ENCODE measurements around the gene ADGRG3.
A peak's percentile ranks its signal among the peaks of the same experiment; 100 is the strongest.

ADGRG3 gene

GRCh38 chr16:57630931-57631845 is 36.9 kb upstream of the ADGRG3 start:
- no peak for DNase-seq

GRCh38 chr16:57632568-57632967 is 35.5 kb upstream of the ADGRG3 start:
- no peak for DNase-seq

- DNase-seq = no peak
These were observed 34.6 kb upstream of the ADGRG3 start for GRCh38 chr16:57633383-57634064.

GRCh38 chr16:57634171-57634570 is 33.9 kb upstream of the ADGRG3 start:
- no peak for DNase-seq

GRCh38 chr16:57635266-57636097 is 32.6 kb upstream of the ADGRG3 start:
- DNase-seq = no peak

- no peak for DNase-seq
These were observed 31.9 kb upstream of the ADGRG3 start for GRCh38 chr16:57636184-57636583.

GRCh38 chr16:57637020-57637419 is 31.1 kb upstream of the ADGRG3 start:
- no peak for DNase-seq

- DNase-seq = no peak
These were observed 30.7 kb upstream of the ADGRG3 start for GRCh38 chr16:57637424-57637823.

GRCh38 chr16:57637965-57638364 is 30.1 kb upstream of the ADGRG3 start:
- no peak for DNase-seq

- DNase-seq = no peak
These were observed 29.7 kb upstream of the ADGRG3 start for GRCh38 chr16:57638381-57638780.

- peak; percentile 70 for DNase-seq
These were observed 28.8 kb upstream of the ADGRG3 start for GRCh38 chr16:57639172-57639887.

GRCh38 chr16:57640185-57640584 is 27.9 kb upstream of the ADGRG3 start:
- no peak for DNase-seq

GRCh38 chr16:57640612-57641011 is 27.5 kb upstream of the ADGRG3 start:
- no peak for DNase-seq

- DNase-seq = no peak
These were observed 25.7 kb upstream of the ADGRG3 start for GRCh38 chr16:57642160-57643135.

GRCh38 chr16:57643147-57643874 is 24.8 kb upstream of the ADGRG3 start:
- DNase-seq = no peak

- no peak for DNase-seq
These were observed 24.2 kb upstream of the ADGRG3 start for GRCh38 chr16:57643910-57644309.

- DNase-seq = no peak
These were observed 23.6 kb upstream of the ADGRG3 start for GRCh38 chr16:57644383-57645014.

- DNase-seq = no peak
These were observed 22.9 kb upstream of the ADGRG3 start for GRCh38 chr16:57645169-57645568.

GRCh38 chr16:57645691-57646387 is 22.3 kb upstream of the ADGRG3 start:
- DNase-seq = no peak

Data from NCI-H345 (cell line).